ENCODE measurements around the gene SCAP.
A peak's percentile ranks its signal among the peaks of the same experiment; 100 is the strongest.
"Not testable (repeated sequence)": the region's sequence is repeated elsewhere in the genome, so short reads cannot be mapped to it uniquely, and the experiment has no call there.

SCAP gene

DNA sequence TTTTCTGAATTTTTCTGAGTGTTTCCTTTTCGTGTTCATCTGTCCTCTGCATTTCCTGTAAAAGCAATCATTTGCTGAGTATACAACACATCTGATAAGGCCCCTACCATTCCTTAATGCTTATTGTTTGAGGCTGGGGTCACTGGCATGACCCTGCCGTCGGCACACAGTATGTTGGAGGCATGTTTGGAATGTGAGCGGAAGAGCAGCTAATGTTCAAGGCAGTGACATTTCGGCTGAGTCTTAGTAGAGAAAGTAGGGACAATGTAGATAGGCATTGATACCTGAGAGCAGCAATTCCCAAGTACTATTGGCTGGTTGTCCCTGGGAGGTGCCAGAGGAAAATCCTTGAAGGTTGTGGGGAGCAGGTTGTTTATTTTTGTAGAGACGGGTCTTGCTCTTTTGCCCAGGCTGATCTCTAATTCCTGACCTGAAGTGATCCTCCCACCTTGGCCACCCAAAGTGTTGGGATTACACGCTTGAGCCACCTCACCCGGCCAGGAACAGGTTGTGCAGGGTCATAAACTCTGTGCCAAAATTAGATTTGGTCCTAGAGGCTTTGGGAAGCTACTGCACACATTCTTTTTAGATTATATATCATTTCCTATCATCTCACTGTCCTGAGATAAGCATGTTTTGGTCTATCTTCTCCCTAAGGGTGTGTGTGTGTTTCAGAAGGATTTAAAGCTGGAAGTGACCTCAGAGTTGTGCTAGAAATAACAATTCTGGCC lies 81.4 kb downstream of the SCAP start:
- DNase-seq, result no peak

DNA sequence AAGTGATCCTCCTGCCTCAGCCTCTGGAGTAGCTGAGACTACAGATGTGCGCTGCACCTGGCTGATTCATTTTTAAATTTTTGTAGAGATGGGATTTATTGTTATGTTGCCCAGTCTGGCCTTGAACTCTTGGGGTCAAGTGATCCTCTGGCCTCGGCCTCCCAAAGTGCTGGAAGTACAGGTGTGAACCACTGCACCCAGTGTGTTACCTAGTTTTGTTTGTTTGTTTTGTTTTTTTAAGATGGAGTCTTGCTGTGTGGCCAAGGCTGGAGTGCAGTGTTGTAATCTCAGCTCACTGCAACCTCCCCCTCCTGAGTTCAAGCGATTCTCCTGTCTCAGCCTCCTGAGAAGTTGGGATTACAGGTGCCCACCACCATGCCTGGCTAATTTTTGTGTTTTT lies 82.8 kb downstream of the SCAP start:
- DNase-seq, result no peak

DNA sequence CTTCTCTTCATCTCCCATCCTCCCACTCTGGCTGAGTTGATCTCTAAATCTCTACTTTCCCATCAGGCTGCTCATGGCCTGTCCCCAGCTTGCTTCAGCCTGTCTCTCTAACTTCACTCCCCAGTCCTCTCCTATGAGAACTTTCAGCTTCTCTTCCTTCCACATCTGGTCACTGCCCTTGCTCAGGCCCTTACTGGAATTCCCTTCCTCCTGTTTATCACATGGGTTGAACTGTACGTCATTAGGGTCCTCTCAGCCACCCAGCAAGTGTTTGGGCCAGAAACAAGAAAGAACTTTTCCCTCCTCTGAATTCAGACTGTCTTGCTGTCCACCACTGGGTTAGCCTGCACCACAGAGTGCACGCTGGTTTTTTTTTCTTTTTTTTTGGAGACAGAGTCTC lies 89.9 kb downstream of the SCAP start:
- DNase-seq, result no peak

DNA sequence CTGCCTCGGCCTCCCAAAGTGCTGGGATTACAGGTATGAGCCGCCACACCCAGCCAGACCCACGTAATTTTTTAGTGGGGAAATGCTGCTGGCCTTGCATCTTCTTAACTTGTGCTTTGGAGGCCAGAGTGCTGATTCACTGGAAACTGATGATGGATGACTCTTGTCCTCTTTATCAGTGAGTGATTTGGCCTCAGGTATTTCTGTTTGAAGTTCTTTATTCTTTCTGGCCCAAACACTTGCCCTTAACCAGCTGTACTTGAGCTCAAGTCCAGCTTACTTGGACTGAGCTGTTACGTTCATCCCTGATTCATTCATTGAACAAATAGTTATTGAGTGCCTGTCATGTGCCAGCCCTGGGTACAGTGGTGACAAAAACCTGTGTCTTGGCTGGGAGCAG lies 90.7 kb downstream of the SCAP start:
- DNase-seq, result no peak

DNA sequence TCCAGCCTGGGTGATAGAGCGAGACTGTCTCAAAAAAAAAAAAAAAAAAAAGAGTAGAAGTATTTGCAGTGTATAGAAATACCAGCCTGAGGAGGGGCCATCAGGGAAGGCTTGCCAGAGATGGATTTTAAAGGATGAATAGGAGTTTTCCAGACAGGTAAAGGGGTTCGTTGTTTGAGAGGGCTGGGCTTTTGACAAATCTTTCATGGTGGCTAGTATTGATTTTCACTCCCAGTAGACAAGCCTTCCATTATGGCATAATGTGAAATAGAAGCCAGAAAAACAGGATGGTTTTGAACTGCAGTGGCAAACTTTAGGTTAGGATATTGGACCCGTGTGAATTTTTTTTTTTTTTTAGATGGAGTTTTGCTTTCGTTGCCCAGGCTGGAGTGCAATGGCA lies 91.3 kb downstream of the SCAP start:
- DNase-seq, result no peak

DNA sequence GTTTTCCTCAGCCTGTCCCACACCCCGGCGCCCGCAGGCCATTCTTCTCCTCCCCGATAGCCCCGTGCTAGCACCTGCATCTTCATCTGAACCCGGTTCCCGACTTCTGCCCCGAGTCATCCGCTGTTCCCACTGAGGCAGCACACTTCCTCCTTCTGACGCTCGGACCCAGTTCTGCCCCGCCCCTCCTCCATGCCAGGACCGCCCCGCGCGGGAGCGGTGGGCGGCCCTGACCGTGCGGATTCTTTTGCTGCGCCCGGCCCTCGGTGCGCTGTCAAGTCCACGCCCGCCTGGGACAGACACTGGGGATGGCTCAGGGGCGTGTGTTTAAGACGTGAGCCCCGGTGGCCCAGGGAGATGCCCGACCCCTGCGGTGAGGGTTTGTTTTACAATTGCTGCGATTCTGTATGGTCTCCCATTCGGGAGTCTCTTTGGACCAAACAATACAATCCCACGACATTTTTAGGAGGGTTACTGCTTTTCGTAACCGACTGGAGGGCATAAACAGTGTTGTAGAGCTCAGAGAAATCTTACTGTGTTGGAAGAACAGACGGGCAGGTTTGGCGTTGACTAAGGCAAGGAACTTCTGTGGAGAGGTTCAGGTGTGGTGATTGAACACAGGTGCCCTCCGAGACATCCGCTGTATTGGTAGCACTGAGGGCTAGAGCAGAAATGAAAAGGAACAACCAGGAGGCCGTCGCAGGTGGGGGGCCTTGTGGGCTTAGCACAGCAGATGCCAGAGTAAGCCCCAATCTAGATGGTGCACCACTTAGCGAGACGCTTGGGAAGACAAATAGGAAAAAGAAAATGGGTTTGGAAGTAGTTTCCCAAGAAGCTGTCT lies 94.2 kb downstream of the SCAP start:
- peak; percentile 91 to 93 for DNase-seq

DNA sequence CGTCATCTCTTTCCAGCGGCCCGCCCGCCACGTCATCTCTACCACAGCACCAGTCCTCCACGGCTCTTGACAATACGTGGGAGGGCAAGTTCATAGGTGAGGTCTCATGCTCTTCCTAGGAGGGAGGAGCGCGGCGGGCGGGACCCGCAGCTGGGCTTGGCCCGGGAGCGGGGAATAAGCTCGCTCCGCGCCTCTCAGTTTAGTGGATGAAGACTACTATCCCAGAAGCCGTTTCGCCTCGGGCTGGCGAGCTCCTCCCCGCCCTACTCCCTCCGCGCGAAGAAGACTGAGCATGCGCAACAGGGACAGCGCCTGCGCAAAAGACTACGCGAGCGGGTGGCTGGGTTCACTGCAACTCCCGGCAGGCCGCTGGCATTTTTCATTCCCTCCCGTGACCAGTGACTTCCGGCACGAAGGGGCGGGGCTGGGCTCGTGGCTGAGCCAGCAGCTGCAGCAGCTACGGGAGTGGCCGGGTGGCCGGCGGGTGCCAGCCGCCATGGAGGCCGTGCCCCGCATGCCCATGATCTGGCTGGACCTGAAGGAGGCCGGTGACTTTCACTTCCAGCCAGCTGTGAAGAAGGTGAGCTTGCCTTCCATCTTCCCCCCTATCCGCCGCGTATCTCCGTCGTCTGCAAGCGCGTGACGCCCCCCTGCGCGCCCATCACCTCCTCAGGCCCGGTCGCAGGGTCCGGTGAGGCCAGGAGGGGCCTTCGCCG lies 95.0 kb downstream of the SCAP start, which contains the start of gene PTPN23:
Gene PTPN23 (plus strand): TSS at position 421 of the 716 bp plus-strand sequence. CDS start 76 bp downstream, at position 497.
- peak; percentile 99 for DNase-seq

DNA sequence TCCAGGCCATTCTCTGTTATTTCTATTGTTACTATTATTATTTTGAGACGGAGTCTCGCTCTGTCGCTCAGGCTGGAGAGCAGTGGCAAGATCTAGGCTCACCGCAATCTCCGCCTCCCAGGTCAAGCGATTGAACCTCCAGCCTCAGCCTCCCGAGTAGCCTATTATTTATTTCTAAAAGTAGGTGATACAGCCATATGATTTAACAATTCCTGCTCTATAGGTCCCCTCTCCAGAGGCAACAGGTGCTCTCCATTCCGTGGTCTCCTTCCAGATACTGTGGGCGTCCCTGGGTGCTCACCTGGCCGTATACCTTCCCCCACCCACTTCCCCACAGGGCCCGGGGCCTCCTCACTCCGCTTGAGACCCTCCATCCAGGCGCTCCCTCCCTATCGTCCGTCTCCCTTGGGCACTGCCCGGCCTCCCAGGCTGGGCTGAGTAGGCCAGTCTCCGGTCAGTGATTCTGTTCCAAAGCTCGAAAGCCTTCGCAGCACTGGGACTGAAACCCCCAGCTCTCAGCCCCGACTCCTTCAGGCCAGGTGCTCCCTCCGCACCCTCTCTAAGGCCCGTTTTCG lies 95.6 kb downstream of the SCAP start:
- DNase-seq, result no peak

DNA sequence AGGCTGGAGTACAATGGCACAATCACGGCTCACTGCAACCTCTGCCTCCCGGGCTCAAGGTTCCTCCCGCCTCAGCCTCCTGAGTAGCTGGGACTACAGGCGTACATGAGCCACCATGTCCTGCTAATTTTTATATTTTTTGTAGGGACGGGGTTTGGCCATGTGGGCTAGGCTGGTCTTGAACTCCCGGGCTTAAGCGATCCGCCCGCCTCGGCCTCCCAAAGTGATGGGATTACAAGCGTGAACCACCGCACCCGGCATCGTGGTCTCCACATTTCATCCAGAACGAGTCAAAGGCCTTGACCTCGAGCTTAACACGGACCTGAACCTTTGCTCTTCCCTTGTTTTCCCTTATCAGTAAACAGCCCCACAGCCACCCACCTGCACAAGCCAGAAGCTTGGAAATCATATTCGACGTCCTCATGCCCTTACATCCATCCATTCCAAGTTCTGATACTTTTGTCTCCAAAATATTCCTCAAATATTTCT lies 96.3 kb downstream of the SCAP start:
- no peak for DNase-seq

DNA sequence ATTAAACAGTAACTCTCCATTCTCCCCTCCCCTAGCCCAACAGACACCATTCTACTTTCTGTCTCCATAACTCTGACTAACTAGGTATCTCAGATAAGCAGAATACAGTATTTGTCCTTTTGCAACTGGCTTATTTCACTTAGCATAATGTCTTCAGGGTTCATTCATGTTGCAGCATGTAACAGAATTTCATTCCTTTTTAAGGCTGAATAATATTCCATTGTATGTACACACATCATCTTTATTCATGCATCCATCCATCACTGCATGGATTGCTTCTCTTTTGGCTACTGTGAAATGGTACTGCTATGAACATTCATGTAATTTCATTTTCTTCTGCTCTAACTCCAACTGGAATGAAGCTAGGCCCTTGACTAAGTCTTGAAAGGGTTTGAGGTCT lies 96.9 kb downstream of the SCAP start:
- no peak for DNase-seq

DNA sequence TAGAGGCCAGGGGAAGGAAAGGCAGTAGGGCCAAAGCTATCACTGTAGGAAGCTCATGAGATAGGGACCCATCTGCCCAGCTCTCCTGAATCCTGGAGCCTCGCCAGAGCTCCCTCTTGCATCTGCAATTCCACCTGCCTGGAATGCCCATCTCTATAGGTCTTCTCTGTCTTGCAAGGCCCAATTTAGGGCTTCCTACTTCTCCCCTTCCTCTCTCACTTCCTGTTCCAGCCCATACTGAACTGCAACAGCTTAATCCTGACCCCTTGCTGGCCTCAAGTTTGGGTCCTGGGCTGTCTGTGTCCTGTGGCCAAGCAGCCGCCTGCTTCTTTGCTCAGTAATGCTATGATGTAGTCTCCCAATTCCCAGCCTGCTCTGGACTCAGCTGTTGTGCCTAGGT lies 98.6 kb downstream of the SCAP start:
- no peak for DNase-seq

DNA sequence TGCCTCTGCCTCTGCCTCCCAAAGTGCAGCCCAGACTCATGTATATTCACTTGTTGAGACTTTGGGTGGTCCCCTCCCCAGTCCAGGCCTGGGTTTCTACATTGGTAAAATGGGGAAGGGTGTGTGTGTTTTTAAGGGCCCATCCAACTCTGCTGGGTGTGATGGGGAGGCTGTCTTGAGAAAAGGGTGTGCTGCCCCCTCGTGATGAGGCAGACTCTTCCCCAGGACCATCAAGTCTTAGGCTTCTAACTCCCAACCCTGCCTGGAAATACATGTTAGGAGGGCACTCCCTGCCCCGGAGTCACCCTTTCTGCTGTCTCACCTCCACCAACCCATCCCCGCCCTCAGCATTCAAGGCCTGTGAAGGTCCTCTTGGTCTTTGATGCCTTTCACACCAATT lies 99.3 kb downstream of the SCAP start:
- DNase-seq, result no peak

DNA sequence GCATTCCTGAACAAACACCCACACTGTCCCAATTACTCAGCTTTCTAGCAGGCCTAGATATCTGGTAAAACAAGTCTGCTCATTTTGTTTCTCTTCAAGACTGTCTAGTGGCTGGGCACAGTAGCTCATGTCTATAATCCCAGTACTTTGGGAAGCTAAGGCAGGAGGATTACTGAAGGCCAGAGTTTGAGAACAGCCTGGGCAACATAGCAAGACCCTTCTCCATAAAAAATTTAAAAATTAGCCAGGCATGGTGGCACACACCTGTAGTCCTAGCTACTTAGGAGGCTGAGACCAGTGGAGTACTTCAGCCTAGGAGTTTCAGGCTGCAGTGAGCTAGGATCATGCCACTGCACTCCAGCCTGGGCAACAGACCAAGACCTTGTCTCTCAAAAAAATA lies 101.2 kb downstream of the SCAP start:
- no peak for DNase-seq

DNA sequence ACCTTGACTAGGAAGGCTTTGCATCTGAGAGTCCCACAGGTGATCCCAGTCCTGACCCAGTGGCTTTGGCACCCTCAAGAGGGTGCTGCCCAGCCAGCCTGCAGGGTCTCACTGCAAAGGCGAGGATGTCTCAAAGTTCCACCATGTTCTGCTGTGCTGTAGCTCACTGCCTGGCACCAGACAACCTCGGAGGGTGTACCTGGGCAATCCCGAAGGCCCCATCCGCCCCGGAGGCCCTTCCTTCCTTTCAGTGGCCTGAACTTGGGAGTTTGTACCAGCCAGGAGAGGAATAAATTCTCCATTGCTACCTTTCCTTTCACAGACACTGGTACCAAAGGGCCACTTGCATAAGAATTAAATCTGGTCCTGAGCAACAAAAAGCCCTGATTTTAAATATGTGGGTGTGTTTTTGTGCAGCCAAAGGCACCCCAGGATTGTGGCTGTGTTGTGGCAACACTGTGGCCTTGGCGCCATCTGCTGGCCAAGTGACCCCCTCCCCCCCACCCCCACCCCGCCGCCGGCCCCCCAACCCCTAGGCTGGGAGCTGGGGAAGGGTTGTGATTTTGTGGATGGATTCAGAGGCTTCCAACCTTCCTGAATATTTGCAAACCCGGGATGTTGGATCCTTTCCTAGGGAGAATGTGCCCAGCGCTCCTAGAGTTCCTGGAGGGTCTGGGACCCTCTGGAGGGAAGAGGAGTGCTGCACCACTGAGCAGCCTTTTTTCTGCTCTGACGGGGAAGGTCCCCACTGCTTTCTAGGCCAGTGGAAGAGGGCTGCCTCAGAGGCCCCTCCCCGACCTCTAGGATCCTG lies 104.6 kb downstream of the SCAP start:
- peak; percentile 40 to 54 for DNase-seq

DNA sequence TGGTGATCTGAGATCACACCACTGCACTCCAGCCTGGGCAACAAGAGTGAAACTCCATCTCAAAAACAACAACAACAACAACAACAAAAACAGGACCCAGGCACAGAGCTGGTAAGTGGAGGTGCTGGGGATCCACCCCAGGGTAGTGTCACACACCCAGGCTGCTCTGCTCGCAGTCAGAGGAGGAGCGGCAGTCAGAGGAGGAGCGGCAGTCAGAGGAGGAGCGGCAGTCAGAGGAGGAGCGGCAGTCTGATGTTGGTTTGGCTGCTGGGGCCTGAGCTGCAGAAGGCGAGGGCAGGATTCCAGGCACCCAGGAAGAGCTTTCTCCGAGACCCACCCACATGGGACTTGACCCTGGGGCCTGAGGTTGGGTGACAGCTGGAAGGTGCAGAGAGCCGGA lies 105.7 kb downstream of the SCAP start:
- not testable (repeated sequence) for DNase-seq

DNA sequence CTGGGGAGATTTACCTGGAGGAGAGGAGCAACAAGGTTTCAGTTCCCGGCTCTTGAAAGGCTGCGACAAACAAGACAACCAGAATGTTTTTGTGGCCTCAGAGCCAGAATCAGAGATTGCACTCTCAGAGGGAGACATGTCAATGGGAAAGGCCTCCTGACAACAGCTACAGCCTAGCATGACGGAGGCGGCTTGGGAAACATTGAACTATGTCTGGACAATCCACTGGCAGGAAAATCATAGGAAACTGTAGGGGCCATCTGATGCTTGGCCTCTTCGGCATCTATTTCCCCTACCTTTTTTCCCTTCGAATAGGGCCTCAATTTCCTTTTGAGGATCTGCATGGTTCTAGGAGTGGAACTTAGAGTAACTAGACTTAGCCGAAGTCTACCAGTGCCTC lies 108.1 kb downstream of the SCAP start:
- no peak for DNase-seq

DNA sequence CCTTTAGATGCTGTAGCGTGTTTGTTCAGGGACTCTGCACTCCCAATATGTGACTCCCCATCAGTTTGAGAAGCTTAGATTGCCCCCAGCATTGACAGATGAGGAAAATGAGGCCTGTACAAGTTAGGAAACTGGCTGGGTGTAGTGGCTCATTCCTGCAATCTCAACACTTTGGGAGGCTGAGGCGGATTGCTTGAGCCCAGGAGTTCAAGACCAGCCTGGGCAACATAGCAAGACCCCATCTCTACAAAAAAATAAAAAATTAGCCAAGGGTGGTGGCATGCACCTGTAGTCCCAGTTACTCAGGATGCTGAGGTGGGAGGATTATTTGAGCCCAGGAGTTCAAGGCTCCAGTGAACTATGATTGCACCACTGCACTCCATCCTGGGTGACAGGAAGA lies 108.9 kb downstream of the SCAP start:
- no peak for DNase-seq

DNA sequence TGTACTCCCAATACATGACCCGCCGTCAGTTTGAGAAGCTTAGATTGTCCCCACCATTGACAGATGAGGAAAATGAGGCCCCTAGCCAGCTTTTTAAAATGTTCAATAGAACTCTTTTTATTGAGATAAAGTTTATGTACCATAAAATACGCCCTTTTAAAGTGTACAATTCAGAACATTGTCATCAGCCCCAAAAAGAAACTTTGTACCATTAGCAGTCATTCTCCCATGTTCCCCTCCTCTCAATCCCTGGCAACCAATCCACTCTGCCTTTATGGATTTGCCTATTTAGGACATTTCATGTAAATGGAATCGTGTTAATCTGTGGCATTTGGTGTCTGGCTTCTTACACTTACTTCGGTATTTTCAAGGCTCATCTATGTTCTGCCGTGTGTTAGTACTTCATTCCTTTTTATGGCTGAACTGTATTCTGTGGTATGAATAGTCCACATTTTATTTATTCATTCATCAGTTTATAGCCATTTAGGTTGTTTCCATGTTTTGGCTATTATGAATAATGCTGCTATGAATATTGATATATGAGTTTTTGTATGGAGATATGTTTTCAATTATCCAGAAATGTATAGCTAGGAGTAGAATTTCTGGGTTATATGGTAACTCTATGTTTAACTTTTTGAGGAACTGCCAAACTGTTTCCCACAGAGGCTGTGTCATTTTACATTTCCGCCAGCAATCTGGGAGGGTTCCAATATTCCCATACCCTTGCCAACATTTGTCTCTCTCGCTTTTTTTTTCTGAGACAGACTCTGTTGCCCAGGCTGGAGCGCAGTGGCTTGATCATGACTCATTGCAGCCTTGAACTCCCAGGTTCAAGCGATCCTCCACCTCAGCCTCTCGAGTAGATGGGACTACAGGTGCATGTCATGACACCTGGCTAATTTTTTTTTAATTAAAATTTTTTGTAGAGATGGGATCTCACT lies 110.3 kb downstream of the SCAP start:
- no peak for DNase-seq
